ENCODE measurements around the gene SLC6A17.
A peak's percentile ranks its signal among the peaks of the same experiment; 100 is the strongest.

SLC6A17 gene

GRCh38 chr1:110150330-110151174, at the start of gene SLC6A17:
Gene SLC6A17 (plus strand): TSS chr1:110150494. CDS start chr1:110166930, 16,436 bp downstream.
- peak in 41 of 42 donors; percentile 5 to 87 (median 70) for DNase-seq
- intact Hi-C loops (cut with DNase I): no loop called here

GRCh38 chr1:110102081-110102480, 48.2 kb upstream of the SLC6A17 start:
- intact Hi-C loops (cut with DNase I): loop anchor here (5.0 kb wide), 1 partner anchor 50 kb away; no protein-coding TSS in a partner anchor
- DNase-seq: no peak

GRCh38 chr1:110106013-110106941, 44.0 kb upstream of the SLC6A17 start:
- intact Hi-C loops (cut with DNase I): no loop called here
- DNase-seq: peak; percentile 32 to 87 (median 70)

GRCh38 chr1:110107867-110108469, 42.3 kb upstream of the SLC6A17 start:
- DNase-seq: no peak
- intact Hi-C loops (cut with DNase I): no loop called here

- DNase-seq: no peak
- intact Hi-C loops (cut with DNase I): no loop called here
Measured at GRCh38 chr1:110111081-110111480, 39.2 kb upstream of the SLC6A17 start.

DNA sequence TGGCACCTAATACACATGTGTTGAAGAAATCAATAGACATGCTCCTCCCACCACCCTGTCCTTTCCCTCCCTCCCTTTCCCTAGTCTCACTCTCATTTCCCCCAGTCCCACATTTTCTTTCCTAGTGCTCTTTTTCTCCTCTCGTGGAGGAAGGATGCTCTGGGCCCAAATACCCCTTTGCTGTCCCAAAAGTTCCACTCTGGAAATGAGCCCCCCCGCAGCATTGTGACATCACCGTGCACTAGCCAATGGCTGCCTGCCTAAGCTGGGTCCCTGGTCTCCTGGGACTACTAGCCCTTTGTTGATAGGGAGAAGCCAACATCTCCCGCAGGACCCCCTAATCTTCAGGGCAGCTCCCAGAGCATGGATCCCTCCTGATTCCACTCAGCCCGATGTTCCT, 38.2 kb upstream of the SLC6A17 start, which contains the start of gene UBL4B:
Gene UBL4B, plus strand, starts transcription at position 301 of the 400 bp plus-strand sequence. Its CDS starts 92 bp downstream, at position 393.
- DNase-seq: no peak
- intact Hi-C loops (cut with DNase I): no loop called here

DNA sequence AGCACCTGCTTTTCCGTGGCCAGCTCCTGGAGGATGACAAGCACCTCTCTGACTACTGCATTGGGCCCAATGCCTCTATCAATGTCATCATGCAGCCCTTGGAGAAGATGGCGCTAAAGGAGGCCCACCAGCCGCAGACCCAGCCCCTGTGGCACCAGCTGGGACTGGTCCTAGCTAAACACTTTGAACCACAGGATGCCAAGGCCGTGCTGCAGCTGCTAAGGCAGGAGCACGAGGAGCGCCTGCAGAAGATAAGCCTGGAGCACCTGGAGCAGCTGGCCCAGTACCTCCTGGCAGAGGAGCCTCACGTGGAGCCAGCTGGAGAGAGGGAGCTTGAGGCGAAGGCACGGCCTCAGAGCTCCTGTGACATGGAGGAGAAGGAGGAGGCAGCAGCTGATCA, 37.6 kb upstream of the SLC6A17 start:
- DNase-seq: no peak
- intact Hi-C loops (cut with DNase I): no loop called here

- DNase-seq: no peak
- intact Hi-C loops (cut with DNase I): no loop called here
Measured at GRCh38 chr1:110113551-110113950, 36.7 kb upstream of the SLC6A17 start.

DNA sequence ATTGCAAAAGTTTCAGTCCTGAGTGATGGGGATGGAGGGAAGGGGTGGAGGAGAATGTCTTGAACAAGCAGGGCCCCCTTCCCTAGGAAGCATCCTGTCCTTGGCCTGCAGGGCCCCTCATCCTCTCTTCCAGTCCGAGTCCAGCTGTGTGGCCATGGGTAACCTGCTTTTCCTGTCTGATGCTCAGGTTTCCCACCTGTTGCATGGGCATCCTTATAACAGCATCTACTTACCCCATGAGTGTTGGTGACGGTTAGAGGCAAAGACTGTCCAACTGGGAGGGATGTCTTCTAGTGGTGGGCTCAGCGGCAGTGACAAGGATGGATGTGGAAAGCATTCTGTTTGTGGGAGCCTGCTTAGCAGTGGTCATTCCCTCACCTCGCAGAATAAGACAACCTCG, 36.1 kb upstream of the SLC6A17 start:
- intact Hi-C loops (cut with DNase I): no loop called here
- no peak for DNase-seq

- DNase-seq: no peak
- intact Hi-C loops (cut with DNase I): no loop called here
Measured at GRCh38 chr1:110114784-110115183, 35.5 kb upstream of the SLC6A17 start.

DNA sequence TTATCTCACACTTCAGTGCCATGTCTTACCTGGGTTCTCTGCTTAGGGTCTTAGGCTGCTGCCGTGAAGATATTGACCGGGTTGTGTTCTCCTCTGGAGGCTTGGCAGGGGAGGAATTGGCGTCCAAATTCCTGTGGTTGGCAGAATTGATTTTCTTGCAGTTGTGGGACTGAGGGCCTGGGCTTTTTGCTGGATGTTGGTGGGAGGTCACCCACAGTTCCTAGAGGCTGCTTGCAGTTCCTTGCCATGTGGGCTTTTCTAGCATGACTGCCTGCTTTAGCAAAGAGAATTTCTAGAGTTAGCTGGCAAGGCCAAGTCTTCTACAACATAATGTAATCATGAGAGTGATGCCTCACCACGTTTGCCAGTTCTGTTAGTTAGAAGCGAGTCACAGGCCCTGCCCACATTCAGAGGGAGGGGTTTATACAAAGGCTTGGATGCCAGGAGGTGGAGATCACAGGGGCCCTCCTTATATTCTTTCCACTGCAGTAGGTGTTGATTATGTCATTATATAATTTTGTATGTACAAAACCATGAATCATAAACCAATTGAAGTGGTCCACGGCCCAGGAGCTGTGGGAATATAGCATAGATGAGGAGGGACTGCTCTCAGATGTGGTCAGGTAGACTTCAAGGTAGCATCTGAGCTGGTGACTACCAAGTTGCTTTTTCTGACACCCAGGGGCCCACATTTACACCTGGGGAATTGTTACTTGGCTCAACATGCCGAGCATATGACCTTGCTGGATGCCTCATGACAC, 31.5 kb upstream of the SLC6A17 start:
- intact Hi-C loops (cut with DNase I): no loop called here
- peak in 1 of 42 donors; percentile 41 for DNase-seq

DNA sequence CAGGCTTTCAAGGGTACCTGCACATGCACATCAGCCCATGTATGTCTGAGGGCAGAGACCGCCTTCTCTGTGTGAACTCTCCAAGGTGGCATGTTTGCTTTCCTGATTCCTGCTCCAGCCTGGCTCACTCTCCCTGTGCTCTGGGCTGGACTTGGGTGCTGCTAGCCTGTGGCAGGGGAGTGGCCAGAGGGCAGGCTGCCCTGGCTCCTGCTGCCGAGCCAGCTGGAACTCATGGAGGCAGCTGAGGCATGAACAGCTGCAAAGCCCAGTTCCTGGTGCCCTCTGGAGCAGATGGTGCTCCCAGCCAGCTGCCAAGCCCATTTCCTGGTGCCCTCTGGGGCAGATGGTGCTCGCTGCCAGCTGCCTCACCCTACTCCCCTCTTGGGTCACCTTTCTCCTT, 30.5 kb upstream of the SLC6A17 start:
- DNase-seq: no peak
- intact Hi-C loops (cut with DNase I): no loop called here

DNA sequence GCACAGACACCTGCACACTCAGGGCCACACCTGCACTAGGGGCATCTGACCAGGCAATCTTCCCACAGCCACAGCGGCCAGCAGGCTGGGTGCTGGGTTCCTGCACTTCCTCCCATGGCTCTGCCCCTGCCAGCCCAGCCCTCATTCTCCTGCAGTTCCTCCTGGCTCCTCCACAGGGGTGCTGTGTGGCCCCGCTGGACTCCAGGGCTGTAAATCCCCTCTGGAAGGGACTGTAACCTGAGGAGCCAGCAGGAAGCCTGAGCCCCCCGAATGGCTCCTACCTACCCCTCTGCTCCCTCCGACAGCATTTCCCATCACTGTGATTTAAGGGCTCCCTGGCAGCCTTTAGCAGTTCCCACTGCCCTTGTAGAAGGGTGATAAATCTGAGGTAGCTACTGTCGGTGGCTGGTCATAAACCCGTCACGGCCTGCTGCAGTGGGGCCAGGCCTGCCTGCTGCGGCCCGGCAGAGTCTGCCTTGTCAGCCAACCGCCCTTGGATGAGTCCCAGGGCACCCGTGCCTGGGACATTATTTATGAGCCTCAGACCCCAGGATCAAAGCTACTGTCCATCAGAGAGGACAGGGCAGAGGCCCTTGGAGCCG, 29.2 kb upstream of the SLC6A17 start:
- intact Hi-C loops (cut with DNase I): no loop called here
- DNase-seq: no peak

DNA sequence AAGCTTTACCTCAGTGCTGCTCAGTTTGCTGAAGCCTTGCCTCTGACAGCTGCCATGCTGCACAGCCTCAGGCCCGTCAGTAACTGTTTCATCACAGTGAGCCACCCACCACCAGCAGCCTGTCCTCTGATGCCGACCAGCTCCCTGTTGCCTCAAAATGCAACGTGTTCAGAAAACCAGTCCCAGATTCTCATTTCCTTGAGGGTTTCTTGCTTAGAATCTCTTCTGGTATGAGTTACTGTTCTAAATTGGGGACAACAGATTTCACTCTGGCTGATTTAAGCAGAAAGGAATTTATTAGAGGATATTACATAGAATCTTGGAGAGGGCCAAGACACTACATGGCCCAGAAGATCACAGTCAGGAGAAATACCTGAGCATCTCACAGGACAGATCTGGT, 27.1 kb upstream of the SLC6A17 start:
- no peak for DNase-seq
- intact Hi-C loops (cut with DNase I): no loop called here

DNA sequence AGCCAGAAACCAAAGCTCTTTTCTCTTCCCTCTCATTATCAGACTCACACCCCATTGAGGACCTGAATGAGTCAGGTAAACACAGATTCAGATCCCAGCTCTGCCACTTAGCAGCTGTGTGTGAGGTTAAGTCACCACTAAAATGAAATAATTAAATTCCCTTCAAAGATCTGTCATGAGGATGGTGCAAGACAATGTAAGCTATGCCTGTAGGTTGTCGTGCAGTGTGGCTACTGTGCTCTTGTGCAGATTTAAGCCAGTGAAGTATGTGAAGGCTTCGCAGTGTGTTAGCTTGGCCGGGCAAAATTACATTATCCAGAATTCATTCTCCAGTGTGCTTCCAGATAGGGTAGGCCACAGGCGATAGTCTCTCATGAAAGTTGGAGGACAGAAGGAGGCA, 24.5 kb upstream of the SLC6A17 start:
- intact Hi-C loops (cut with DNase I): no loop called here
- no peak for DNase-seq

GRCh38 chr1:110130113-110130591, 20.1 kb upstream of the SLC6A17 start:
- intact Hi-C loops (cut with DNase I): no loop called here
- no peak for DNase-seq

DNA sequence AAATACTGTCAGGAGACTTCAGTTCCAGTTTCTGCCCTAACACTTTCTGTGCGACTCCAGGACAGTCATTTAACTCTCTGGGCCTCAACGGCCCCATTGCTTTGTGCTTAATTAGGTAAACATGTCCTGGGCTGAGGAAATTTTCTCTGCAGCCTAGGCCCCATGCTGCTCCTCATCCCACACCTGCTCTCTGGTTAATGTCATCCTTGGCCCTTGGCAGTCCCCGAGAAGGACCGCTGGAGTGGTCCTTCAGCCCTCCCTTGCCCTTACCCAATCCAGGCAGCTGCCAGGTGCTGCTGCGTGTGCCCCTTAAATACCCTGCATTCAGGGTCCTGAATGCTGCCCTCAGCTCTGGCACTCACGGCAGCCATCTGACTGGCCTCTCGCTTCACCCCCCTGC, 19.3 kb upstream of the SLC6A17 start:
- intact Hi-C loops (cut with DNase I): no loop called here
- DNase-seq: no peak

DNA sequence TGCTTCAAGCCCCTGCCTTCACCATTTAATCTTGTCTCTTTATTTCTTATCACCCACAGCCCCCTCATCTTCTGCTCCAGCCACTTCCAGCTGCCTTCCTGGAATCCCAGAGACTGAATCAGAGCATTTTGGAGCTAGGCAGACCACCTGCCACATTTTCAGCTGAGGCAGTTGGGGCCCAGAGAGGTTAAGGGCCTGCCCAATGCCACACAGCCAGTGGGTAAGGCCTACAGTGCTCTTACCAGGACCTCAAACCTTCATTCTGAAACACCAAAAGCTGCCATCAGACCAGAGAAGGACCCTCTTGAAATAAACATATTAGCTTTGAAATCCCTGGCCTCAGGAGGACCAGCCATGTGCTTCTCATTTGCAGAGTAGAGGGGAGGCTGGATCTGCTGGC, 17.6 kb upstream of the SLC6A17 start:
- intact Hi-C loops (cut with DNase I): no loop called here
- no peak for DNase-seq

Measured in head of caudate nucleus (tissue), 42 donors.